GM13977 (cell line): ENCODE data around the gene SLC4A4.

Experiments
- DNase-seq: peaks from one replicate; pipeline ENCODE4 v3.0.0; 2012; ENCODE audit warnings: low spot score
- CTCF ChIP-seq: IDR thresholded peaks from 2 replicates; pipeline ENCODE4 v1.5.1; 2012; ENCODE audit warnings: mild to moderate bottlenecking, control low read depth; ENCODE audit not compliant: insufficient read depth; ENCODE audit errors: extremely low read depth, missing control alignments
- in situ Hi-C: fragments of 300-500 bp; cut with MboI; formaldehyde crosslinking; loops from one replicate; pipeline ENCODE4 v1.12.0; 2022; ENCODE audit warnings: low sequenced_read_pairs, low pct_unique_long_range_greater_than_20kb, mixed read lengths, inconsistent platforms; ENCODE audit not compliant: unreplicated experiment

The SLC4A4 gene

DNA sequence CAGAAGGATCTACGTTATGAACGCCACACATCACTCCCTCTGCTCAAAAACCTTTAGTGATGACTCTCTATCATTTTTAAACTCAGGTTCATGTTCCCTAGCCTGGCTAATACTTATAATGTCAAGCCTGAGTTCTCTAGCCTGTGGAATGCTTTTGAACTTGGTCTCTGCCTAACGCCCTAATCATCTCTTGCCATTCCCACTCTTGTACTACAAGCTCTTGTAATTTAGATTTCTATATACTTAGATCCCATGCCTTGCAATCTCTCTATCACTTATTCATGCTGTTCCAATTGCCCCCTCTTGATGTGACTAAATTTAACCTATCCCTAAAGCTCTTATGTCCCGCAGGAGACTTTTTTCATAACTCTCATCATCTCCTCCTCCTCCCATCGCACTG lies 40.3 kb downstream of the SLC4A4 start:
- TF ChIP-seq CTCF = no peak
- in situ Hi-C loops = no loop called here
- no peak for DNase-seq

- in situ Hi-C loops = no loop called here
- no peak for TF ChIP-seq CTCF
- DNase-seq = no peak
Measured at GRCh38 chr4:71380788-71381187, 42.0 kb downstream of the SLC4A4 start.

DNA sequence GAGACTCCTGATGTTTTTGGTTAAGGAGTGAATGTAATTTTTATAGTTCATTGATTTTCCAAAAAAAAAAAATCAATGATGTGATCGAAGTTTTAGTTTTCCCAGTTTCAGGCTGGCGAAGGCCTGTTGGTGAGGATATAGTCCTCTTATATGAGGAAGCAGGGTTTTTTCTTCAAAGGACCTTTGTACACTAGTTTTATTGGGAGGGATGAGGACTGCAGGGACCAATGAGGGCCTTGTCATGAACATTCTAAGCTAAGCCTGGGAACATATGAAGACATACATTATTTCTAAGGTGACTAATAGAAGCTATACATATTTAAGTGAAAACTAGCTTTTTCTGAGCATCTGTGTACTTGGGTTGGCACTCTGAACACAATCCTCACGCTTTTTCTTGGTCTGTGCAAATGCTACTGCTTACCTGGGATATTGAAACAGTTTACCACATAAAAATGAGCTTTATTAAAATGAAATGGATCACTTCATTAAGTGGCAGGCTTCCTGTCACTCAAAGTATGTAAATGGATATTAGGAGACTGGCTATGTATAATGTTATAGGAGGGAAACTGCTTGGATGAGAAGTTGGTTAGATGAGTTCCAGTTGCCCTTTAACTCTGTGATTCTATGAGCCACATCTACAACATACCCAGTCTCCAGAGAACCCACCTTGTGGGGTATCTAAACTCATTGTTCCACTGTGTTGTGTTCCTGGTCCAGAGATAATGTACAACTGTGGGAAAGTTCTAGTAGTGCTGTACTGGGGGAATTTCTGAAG lies 43.5 kb downstream of the SLC4A4 start:
- DNase-seq = no peak
- TF ChIP-seq CTCF = no peak
- in situ Hi-C loops = no loop called here

DNA sequence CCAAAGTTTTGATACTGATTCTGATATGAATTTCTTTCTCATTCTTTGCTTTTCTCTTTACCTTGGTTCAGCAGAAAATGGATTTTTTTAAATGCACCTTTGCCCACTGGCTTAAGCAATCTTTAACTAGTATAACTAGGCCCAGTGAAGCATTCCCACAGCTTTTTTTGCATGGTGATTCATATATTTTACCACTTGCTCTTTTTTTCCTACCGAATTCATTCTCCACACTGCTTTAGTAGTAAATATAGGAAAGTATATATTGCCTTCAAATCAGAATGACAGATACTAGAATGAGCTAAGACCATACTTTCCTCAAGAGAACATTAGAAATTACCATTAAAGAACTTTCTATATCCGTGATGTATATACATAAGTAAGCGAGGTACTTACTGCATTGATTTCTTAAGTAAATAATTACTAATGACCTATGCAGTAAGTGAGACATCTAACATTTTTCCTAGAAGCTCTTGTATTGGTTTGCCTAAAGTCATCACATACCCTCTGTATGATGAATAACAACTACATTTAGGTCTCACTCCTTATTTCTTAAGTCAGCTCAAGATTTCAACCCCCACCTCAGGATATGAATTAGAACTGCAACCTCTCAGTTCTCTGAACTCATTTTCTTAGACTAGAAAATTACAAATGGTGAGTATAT lies 44.2 kb downstream of the SLC4A4 start:
- in situ Hi-C loops = no loop called here
- no peak for TF ChIP-seq CTCF
- no peak for DNase-seq

DNA sequence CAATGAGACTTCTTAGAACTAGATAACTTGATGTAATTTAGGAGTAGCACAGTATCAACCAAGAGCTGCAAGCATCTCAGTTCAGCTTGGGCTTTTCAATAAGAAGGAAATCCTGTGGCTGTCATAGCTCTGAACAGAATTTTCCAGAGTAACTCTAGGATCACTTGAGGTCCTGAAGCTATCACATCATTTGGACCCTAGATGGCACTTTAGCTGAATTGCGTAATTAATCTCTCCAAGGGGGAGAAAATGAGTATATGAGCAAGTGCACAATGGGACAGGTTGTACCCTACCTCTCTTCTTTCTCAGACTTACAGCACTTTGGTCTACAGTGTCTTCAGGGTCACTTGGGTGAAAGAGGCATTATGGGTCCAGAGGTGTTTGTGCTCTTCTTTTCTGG lies 45.2 kb downstream of the SLC4A4 start:
- TF ChIP-seq CTCF = no peak
- DNase-seq = no peak
- in situ Hi-C loops = no loop called here

- no peak for DNase-seq
- in situ Hi-C loops = no loop called here
- TF ChIP-seq CTCF = no peak
Measured at GRCh38 chr4:71389149-71389827, 50.5 kb downstream of the SLC4A4 start.
